GM19023 (cell line): ENCODE measurements around the gene GLS.

Source experiments
- ATAC-seq: cut with Tn5 transposase; IDR thresholded peaks from one replicate; pipeline ENCODE4 v1.9.1; 2021; ENCODE audit warnings: mild to moderate bottlenecking, moderate library complexity; ENCODE audit not compliant: unreplicated experiment

Gene GLS

DNA sequence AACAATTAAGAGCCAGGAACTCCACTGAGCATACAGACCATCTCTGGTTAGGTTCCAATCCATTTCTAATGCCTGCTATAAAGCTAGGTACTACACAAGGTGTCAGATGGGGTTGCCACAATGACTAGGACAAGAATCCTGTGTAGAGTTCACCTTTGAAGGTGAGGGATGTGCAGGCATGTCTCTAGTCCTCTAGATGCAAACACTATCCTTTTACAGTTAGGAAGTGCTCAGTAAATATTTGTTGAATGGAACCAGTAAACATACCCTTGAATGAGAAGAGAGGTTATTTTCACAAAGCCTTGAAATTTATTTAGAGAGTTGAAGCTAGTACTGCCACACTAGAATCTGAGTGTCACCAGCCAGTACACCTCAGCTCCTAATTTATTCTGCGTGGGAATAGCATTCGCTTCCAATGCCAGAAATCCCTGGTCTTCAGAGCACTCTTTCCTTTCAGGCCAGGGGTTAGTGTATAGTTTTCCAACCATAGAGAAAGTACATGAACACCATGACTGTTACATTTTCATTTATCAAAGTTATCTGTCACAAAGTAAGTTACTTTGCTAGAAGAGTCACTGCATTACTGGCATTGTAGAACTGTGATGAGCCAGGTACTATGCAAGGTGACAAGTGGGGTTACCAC lies 85.1 kb downstream of the GLS start:
- no peak for ATAC-seq

DNA sequence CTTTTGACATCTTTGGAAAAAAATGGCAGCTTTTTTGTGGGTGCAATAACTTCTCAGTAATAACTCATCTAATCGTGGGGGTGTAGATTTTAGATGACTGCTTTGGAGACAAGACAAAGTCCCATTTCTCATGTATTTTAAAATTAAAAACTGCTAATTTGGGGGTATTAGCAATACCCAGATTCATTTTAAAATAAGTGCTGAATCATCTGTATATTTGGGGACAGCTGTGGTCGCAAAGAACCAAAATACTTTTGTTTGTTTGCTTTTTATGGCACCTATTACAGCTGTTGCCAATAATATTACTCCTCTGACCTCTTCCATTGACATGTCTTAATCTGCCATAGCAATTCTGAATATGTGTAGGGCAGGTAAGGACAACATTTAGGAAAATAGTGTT lies 87.9 kb downstream of the GLS start:
- no peak for ATAC-seq

DNA sequence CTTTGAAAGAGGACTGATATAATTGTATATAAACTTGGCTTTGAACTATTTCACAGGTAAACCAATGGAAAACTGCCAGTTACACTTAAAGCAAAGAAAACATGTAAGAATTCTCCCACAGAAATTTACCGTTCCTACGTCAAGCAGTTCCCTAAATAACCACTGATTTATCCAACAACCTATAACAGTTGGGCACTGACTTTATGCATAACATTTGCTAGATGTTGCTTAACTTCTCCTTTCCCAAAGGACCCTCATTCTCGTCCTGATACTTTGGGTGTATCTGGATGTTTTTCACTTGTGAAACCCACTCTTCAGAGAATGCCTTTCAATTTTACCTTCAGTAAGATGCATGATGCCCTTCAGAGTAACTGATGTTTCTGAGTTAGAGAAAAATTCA lies 89.5 kb downstream of the GLS start:
- ATAC-seq: no peak

DNA sequence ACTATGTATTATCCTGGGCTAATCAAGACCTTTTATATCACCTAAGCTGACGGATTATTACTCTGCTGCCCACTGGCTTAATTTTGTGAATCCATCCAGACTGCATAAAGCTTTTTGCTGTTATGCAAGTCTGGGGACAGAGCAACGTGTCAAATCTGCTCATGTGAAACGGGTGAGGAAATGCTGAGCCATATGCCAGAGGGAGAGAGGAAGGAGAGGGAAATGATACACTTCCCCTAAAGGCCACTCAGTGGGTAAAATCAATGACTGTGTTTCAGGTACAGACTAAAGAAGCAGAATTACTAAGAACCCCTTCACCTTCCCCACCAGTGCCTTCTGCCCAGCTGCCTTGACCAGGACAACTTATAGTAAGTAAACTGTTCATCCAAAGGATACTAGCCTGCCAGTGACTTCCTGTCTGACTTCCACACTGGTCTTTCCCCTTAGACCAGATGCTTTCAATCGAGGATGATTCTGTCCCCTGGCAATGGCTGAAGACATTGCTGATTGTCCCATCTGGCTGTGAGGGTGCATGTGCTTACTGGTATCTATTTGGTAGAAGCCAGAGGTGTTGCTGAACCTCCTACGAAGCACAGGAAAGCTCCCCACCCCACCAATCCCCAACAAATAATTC lies 90.4 kb downstream of the GLS start:
- no peak for ATAC-seq

DNA sequence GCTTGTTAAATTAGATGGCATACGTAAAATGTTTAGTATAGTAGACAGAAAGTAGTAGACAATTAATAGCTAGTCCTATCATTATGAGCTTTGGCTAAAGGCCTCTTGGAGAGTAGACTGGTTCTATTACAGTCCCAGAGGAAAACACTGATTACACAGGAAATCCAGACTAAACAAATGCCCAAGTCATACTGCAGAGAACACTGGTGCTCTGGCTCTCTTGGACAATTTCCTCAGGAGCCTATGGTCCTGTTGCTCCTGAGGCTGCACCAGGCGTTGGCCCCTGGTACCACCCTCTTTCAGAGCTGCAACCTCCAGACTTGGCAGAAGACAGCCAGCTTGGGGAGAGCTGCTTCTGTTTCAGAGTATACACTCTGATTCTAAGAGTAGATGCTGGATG lies 91.6 kb downstream of the GLS start:
- no peak for ATAC-seq

DNA sequence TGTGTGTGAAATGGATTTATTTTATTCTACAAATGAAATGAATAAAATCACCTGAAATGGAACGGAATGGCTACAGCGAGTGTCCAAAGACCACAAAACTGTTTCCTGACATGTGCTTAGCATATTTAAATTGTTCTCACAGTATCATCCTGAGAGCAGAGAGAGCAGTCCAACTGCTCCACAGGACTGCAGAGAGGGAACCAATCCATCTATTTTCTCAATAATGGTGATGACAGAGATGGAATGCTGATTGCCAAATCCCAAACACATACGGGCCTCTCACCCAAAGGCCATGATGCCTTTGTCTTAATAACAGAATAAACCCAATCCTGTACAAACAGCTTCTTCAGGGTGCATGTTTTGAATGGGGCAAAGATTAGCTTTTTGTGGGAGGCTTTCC lies 92.2 kb downstream of the GLS start:
- ATAC-seq: no peak

DNA sequence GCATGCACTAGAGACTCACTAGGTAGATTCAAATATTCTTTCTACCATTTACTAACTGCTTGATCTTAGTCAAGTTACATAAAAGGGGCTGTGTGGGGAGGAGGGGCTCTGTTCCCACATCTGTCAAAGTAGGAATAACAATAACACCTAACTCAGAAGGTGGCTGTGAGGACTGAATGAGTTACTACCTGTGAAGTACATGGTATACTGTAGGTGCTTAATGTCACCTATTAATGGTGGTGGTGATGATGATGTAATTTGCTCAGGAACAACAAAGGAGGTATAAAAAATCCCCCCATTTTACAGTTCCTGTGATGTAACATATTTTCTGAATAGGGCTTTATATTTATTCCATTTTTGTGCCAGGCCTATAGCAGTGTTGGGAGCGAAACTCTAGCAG lies 92.6 kb downstream of the GLS start:
- ATAC-seq: no peak

DNA sequence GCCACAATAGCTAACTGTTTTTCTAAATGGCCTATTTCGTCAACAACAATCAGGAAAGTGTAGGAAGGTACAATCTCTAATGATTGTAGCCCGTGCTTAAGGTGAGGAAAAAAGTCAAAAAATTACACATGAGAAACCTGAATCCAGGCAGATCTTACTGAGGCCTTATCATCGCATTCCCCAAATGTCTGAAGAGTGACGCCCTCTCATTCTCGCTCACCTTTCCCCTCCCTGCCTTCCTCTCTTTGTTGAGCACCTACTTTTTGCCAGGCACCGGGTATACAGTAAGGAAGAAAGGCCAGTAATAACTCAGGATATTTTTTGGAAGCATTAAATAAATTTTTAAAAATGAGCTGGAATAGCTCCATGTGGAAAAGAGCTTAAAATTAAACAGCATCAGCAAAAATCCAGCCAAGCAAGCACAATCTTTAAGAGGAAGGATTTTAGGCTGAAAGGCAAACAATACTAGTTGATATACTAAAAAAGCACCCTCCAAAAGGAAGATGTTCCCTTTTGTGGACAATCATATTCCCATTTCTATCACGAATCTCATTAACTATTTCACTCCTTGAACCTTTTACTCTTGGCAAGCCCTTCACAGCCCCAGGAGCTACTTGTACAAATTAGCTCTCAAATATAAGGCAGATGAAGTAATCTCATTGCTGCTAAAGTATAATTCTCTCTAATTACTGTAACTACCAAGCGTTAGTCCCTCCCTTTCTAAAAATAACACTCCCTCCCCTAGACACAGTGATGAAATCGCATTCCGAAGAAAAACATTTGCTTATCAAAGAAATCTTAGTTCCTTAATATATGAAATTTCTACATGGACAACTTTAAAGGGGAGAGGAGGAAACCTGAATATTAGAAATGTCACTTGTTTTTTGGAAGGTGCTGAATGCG lies 93.4 kb downstream of the GLS start:
- ATAC-seq: no peak

DNA sequence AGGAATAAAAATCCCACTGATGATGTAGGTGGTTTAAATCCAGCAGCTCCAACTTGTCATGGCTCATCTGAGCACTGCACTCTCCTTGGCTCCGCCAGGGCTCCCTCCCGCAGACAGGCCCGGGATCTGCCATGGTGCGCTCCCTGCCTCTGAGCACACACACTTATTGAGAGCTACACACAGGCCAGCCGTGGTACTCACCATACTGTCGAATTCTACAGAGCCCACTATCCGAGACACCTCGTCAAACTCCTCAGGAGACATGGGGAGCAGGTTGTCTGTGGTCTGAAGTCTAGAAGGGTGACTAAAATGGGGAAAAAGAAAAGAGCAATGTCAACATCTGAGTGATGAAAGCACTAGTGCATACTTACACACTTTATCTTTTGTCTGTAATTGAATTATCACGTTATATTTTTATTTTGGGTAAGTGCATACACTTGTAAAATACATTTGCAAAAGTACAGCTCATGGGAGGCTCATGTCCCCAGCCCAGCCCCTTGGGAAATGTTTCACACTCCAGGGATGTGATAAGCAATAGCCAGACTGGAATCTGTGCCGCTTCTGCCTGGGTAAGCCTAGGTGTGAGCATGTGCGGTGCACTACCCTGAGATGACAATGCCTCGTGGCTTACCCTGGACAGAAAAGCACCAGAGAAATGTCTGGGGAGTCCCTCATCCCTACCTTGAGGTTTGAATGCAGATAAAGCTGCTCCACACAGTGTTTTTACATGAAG lies 94.2 kb downstream of the GLS start:
- ATAC-seq: no peak

DNA sequence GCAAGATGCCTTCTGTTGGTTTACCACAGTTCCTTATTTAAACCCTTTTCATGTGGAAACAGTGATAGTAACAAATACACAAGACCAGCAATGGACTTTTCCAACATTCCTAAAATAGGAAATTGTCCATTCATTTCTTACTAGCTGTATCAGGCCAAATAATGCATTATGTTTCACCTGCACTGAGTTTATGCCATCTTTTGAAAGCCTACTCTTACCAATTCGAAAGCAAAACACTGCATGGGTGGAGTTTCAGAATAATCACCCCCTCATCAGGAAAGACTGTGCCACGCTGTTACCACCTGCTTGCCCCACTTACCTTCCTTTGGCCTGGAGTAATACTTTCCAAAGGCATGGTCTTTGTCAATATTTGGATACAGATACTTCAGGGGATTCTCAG lies 95.9 kb downstream of the GLS start:
- ATAC-seq: no peak

DNA sequence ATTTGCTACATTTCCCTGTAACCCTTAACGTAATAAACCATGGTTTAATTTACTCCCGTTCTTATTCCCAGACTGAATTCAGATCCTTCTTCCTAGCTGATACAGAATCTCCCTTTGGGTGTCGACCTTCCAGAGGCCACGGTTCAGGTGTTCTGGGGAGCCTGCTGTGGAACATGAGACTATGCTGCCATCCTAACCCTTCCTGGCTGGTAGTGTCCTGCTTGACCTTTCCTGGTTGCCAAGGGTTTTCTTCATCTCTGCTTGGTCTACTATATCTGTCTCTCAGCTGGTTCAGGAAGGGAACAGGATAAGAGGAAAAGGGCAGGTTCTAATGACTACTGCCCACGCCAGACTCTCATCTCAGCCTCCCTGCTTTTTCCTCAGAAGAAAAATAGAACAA lies 96.9 kb downstream of the GLS start:
- ATAC-seq: no peak

DNA sequence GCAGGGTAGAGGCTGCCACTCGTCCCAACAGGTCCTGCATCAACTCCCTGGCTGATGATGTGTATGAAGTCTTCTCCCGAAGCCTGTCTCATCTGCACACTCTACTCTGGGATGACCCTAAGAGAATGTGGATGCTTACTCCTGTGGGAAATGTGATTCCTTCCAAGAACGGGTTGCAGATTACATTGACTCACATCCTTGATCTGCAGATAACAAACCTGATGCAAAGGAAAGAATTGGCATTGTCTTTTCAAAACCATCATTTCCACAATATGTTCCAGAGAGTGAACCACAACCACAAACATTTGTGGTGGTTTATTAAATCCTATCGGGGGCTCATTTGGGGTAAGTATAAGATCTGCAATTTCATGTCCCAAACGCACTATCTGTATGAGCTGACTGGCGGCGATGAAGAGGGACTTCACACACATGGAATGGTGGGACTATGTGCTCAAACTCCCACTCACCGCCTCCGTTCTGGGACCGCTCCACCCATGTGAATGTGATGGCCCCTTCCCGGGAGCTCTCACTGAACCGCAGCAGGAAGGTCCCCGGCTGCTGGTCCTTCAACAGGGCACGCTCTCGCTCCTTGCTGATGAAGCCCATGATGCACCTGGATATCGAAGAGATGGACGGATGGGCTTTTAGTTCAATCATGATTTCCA lies 97.9 kb downstream of the GLS start:
- no peak for ATAC-seq

DNA sequence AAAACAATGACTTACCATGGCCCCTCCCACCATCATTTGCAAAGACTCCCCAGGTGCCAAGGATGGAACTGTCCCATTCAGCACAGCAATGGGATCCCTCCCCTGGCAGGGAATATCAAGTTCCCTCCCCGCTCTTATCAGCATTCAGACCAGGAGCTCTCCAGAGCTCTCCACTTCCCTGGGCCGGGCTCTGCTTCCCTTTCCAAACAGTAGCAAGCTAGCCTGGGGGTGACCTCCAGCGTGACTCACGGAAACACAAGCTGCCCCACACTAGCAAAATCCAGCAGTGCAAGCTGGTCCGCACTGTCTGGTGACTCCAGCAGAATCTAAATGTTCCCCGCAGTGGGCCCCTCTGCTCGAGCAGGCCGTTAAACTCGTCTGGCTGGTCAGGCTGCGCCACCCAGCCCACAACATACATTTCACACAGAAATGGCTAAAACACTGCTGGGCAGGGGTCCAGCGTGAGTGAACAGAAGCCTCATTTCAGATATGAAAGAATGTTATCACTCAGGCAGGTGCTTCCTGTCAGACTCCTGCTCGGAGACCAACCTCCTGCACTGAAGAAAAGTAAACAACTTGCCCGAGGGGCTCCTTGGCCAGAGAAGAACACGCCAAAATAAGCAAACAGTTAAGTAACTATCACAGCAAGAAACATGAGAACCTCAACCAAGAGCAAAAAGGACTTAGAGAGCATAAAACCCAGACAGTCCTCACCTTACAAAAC lies 99.4 kb downstream of the GLS start:
- no peak for ATAC-seq

DNA sequence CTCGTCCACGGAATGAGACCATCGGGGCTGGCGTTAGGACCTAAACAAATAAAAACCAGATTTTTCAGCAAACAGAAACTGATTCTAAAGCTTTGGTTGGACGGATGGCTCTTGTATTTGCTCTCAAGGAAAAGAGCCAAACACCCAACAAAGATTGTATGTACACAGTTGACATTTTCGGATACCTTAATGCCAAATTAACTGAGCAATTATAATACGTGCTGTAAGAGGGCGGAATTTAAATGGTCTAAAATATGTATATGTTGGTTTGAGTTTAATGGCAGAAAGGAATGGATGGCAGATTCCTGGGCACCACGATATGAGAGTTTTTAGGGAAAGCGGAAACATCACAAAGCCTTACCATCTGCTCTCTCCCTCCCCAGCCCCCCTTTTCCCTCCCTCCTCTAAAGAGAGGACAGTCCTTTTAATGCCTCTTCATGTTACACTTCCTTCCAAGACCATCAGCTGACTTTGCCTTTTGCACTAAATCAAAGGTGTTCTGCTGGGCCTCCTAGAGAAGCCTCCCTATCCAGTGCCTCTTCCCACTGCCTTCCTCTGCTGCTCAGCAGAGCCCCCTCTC lies 100.1 kb downstream of the GLS start:
- ATAC-seq: no peak

DNA sequence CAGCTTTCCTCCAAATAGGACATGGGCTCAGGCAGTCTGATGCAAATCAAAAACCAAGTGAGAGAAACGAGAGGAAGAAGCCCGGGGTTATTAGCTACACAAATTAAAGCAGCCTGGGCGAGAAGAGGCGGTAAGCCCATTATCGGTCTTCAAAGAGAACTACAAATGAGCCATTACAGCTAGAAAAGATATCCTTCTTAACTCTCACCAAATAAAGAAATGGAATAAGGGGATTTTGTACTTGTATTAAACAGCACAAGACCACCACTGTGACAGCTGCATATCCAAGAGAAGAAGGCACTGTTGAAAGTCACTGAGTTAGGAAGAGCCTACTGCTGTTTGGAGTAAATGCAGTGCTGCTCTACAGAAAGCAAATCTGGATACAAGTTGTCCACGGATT lies 100.7 kb downstream of the GLS start:
- ATAC-seq: no peak

DNA sequence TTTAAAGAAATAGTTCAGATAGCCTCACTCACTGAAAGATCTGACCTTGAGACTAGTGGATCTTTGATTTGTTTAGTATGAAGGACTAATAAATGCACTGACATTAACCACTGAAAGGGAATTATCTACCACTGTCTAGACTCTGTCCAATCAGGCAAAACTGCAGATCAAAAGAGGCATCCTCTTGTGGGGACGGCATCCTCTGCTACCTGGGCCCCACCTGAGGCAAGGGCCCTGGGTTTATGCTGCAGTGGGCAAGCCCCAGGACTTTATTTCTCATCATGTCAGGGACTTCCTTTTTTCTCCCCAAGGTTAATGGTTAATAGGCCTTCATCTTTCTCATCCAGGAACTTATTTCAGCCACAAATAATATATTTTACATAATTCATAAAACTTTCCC lies 101.1 kb downstream of the GLS start:
- no peak for ATAC-seq

DNA sequence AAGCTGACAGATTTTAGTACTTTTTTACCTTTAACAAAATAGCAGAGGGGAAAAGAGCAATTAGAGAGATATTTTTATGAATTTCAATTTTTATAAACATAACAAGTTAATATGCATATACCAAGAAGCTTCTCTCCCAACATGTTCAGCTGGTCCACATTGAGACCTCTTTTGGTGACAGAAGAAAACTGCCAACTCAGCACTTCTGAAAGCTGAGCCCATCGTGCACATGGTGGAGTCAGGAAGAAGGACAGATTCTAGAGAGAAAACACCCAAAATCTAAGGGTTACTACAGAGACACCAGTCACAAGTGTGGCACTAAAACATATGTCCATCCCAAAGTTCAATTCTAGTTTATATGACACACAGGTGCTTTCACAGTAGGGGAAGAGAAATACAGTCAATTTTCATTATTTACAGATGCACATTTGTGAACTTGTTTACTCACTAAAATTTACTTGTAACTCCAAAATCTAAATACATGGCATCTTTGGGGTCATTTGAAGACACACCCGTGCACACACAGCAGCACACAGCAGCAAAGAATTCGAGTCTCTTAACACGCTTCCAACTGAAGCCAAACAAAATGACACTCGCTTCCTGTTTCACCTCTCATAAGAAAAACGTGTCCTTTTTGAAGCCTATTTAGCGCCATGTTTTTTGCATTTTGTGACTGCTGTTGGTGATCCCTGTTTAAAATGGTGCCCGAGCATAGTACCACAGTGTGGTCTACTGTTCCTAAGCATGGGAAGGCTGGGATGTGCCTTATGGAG lies 101.8 kb downstream of the GLS start:
- ATAC-seq: no peak

DNA sequence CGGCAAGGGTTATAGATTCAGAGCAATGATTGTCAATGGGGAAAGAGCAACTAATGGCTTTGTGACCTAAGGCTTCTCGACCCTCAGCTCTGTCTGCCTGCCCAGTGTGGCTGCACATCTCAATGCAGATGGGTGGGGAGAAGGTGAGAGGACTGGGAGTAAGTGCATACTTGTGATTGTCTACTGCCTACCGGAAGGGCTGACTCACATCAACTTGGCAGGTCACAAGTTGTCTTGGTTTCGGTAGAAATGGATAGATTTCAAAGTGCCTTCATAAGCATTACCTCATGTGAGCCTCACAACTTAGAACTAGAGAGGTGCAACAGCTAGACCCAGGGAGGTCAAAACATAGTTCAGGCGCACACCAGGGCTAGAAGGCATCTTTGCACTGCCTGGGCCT lies 104.0 kb downstream of the GLS start:
- no peak for ATAC-seq
